ENCODE data around the gene NALCN. TPM values are rescaled to one million over a fixed set of nuclear protein-coding genes. Genes with fewer than 3 reads are reported as not detected.

The NALCN gene
- total RNA-seq, 1 donor from 2014 or later = 8.8 TPM

GRCh38 chr13:101017123-101017872, 399.0 kb downstream of the NALCN start:
- DNase-seq (ENCODE audit: low spot score) (no peak), ATAC-seq (no peak)
- intact Hi-C loops (cut with DNase I) = no loop called here

GRCh38 chr13:101016475-101016874, 399.8 kb downstream of the NALCN start:
- intact Hi-C loops (cut with DNase I) = no loop called here
- no peak for ATAC-seq
- DNase-seq (ENCODE audit: low spot score) = no peak

- intact Hi-C loops (cut with DNase I) = no loop called here
- no peak for ATAC-seq
- no peak for DNase-seq (ENCODE audit: low spot score)
These were observed 403.1 kb downstream of the NALCN start for GRCh38 chr13:101013245-101013644.

GRCh38 chr13:101010100-101010499, 406.2 kb downstream of the NALCN start:
- ATAC-seq (no peak), DNase-seq (ENCODE audit: low spot score) (no peak)
- intact Hi-C loops (cut with DNase I) = no loop called here

GRCh38 chr13:101007245-101007644, 409.1 kb downstream of the NALCN start:
- DNase-seq (ENCODE audit: low spot score) (no peak), ATAC-seq (no peak)
- intact Hi-C loops (cut with DNase I) = no loop called here

Other genes starting within 250 kb of the NALCN start
- 74.1 TPM for gene ITGBL1, start 36.2 kb upstream of the NALCN start, total RNA-seq